GM21717 (cell line): ENCODE measurements around the gene SLC66A2.

ENCODE experiments used
- ATAC-seq: cut with Tn5 transposase; IDR thresholded peaks from one replicate; pipeline ENCODE4 v1.9.1; 2021; ENCODE audit warnings: mild to moderate bottlenecking, moderate library complexity; ENCODE audit not compliant: unreplicated experiment

Gene SLC66A2

GRCh38 chr18:79952456-79952995 lies 1.1 kb upstream of the SLC66A2 start:
- ATAC-seq: no peak

GRCh38 chr18:79950515-79951341 lies 725 bp downstream of the SLC66A2 start:
- ATAC-seq: peak; percentile 29

GRCh38 chr18:79949697-79950487 lies 1.6 kb downstream of the SLC66A2 start:
- no peak for ATAC-seq

- ATAC-seq: no peak
Observed at GRCh38 chr18:79948719-79949411, 2.6 kb downstream of the SLC66A2 start.

- no peak for ATAC-seq
Observed at GRCh38 chr18:79947881-79948610, 3.4 kb downstream of the SLC66A2 start.

DNA sequence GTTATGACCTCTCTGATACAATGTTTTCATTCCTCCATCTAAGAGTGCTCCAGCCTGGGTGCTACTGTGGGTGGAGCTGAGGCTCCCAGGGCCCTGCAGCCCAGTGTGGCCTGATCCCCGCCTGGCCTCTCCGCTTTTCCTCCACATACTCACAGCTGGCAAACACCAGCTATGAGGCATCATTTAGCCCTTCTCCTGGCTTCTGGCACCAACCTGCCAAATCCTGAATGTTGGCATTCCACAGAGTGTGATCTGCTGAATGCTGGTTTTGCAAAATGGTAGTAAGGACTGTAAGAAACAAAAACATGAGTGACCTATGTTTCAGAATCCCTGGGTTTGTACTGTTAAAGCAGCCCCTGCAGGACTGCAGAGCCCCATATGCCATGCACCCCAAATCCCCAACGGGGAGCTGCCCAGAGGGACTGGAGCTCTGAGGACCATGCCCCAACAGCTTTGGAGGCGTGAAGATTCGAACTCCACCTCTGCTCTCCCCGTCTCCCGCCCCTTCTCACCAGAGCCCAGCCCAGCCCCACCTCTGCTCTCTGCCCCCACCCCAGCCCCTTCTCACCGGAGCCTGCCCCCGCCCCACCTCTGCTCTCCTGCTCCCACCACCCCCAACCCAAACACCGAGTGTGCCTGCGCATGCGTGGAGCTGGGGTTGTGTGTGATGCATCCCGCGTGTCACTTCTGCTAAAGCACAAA lies 4.2 kb downstream of the SLC66A2 start:
- ATAC-seq: no peak

- no peak for ATAC-seq
Observed at GRCh38 chr18:79945118-79946042, 6.1 kb downstream of the SLC66A2 start.

DNA sequence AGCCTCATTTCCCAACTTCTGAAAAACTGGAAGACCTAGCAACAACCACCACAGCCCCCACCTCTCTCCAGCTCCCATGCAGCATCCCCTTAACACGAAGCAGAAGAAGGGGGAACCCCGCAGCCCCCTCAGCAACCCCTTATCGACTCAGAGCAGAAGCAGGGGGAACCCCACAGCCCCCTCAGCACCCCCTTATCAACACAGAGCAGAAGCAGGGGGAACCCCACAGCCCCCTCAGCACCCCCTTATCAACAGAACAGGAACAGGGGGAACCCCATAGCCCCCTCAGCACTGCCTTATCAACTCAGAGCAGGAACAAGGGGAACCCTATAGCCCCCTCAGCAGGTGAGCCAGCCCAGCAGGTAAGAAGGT lies 6.7 kb downstream of the SLC66A2 start:
- ATAC-seq: no peak

DNA sequence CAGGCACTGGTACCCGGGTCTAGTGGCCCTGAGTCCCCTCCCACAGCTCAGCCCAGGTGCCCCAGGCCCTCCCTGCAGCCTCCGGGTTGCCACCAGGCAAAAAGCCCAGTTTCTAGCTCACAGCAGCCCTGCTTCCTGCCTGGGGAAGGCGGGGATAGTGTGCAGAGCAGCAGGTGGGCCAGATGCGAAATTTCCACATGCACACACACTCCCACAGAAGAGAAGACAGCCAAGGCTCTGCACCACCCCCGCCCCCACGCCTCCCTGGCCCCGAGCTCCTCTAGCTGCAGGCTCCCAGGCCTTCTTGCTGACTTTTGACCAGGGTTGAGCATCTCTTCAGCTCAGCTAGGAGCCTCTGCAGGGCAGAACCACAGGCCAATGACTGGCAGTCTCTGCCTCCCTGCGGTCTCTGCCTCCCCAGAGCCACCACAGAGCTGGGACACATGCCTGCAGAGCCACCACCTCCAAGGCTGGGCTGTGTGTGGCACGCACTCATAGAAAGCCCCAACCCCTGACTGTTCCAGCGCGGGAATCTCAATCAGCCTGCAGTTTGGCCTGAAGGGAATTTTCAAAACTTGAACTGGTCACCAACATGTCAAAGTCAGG lies 7.2 kb downstream of the SLC66A2 start:
- ATAC-seq: peak; percentile 44

GRCh38 chr18:79943608-79944125 lies 7.8 kb downstream of the SLC66A2 start:
- ATAC-seq: no peak

GRCh38 chr18:79942786-79943607 lies 8.5 kb downstream of the SLC66A2 start:
- no peak for ATAC-seq

DNA sequence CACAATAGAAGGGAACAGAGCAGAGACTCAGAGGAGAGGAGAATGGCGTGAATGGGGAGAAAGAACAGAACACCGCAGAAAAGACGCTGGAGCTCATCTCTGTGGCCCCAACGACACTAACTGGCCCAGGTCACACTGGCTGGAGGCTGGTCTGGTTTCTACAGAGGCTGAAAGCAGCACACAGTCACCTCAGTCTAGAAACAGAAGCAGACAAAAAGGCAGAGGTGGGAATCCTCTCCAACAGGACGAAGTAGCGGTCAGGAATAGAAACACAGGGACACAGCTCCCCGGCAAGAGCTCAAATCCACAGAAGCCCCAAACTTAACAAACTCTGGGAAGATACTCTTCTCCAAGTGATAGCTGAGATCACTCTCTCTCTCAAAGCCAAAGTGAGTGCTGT lies 9.2 kb downstream of the SLC66A2 start:
- ATAC-seq: no peak

DNA sequence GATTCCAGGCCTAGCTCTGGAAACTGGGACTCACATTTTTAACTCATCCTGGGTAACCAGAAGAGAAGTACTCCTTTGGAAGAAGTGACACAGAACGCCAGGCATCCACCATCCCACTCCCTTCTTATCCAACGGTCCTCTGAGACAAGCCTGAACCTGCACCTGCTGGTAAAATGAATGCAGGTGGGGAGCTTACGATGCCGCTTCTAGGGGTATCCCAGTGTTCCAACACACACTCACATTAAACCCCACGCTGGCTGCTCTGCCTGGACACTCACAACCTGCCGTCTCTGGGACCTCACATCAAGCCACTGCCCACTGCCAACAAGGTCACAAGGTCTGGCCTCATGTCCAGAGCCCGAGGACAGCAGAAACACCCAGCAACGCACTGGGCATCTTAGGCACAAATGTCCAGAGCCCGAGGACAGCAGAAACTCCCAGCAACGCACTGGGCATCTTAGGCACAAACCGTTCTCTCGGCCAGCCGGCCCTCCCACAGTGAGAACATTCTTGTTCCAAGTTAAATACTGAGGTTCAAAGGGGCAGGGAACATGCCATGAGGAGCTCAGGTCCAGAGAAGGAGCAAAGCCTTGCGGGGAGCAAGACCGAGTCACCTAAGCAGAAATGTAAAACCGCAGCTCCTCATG lies 9.9 kb downstream of the SLC66A2 start:
- ATAC-seq: no peak

- ATAC-seq: no peak
Observed at GRCh38 chr18:79940814-79941472, 10.5 kb downstream of the SLC66A2 start.

DNA sequence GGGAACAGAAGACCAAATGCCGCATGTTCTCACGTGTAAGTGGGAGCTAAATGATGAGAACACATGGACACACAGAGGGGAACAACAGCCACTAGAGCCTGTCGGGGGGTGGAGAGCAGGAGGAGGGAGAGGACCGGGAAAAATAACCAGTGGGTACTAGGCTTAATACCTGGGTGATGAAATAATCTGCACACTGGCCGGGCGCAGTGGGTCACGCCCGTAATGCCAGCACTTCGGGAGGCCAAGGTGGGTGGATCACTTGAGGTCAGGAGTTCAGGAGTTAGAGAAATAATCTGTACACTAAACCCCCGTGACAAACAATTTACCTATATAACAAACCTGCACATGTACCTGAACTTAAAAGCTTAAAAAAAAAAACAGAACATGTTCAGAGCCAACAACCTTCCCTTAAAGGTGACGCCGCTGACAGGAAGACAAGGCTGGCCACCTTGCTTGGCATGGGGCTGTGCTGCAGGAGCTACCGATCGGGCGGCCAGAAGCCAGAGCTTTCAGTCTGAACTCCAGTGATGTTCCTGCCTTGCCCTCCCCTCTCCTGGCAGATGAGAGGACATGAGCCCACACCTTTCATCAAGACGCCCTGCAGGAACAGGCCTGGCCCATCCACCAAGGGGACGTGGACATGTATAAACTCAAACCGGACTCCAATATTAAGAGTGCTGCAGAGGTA lies 11.2 kb downstream of the SLC66A2 start:
- ATAC-seq: no peak

GRCh38 chr18:79939096-79939495 lies 12.4 kb downstream of the SLC66A2 start:
- ATAC-seq: no peak
